ENCODE results near the gene ICA1. TPM values are rescaled to one million over a fixed set of nuclear protein-coding genes. Genes with fewer than 3 reads are reported as not detected.
A peak's percentile ranks its signal among the peaks of the same experiment; 100 is the strongest.

ICA1 gene
- polyA plus RNA-seq, 1 donor (not counting 4 experiments of a cell fraction or from before 2014, with no cell fraction given), result 1.9 TPM

GRCh38 chr7:8190119-8190895 is 71.7 kb downstream of the ICA1 start:
- DNase-seq (ENCODE audit: low read depth, low spot score), result no peak
- no peaks in the 10 kb centered on the region for H3K36me3 ChIP-seq (ENCODE audit: control insufficient read depth in 2 of 2, extremely low read depth in 1 of 2, insufficient read depth in 2 of 2, low read length in 2 of 2)
- no peaks in the 10 kb centered on the region for H4K20me1 ChIP-seq (ENCODE audit: control insufficient read depth, extremely low read depth, insufficient read depth, low read length)
- H3K9ac ChIP-seq (ENCODE audit: control insufficient read depth, extremely low read depth, insufficient read depth, low read length), result no peak overlapping the region
- peak; percentile 56 for FAIRE-seq
- no peaks in the 10 kb centered on the region for H3K27me3 ChIP-seq (ENCODE audit: control insufficient read depth, extremely low read depth, insufficient read depth, low read length)
- H2AFZ ChIP-seq (ENCODE audit: control insufficient read depth, low read length), result no peak overlapping the region
- no peaks in the 10 kb centered on the region for H3K79me2 ChIP-seq (ENCODE audit: control insufficient read depth, insufficient read depth, low read length)
- H3K9me1 ChIP-seq (ENCODE audit: control insufficient read depth, extremely low read depth, insufficient read depth, low read length), result no peaks in the 10 kb centered on the region
- TF ChIP-seq CTCF (optimal IDR thresholded peaks at IDR 0.05 in 1 of 3, IDR thresholded peaks at IDR 0.05 in 1 of 3, conservative IDR thresholded peaks at IDR 0.05 in 1 of 3; ENCODE audit: extremely low read depth in 1 of 3, insufficient read depth in 2 of 3, low read length in 3 of 3), result peak; percentile 31 to 60 (median 39)
- TF ChIP-seq EZH2 (IDR thresholded peaks at IDR 0.05; ENCODE audit: low read length), result no peak
- dilution Hi-C loops (cut with MboI; ENCODE audit: extremely low pct_ligation_motif_present, low sequenced_read_pairs), result no loop called here
- H3K9me3 ChIP-seq (ENCODE audit: control insufficient read depth, low read depth, low read length), result no peaks in the 10 kb centered on the region
- H3K4me3 ChIP-seq (ENCODE audit: control insufficient read depth in 2 of 3, extremely low read depth in 1 of 3, insufficient read depth in 2 of 3, low read depth in 1 of 3, low read length in 3 of 3), result no peak overlapping the region
- H3K4me2 ChIP-seq (ENCODE audit: control insufficient read depth, extremely low read depth, insufficient read depth, low read depth, low read length), result no peak overlapping the region
- H3K4me1 ChIP-seq (ENCODE audit: control insufficient read depth, extremely low read depth, insufficient read depth, low read length), result no peaks in the 10 kb centered on the region
- no peak overlapping the region for H3K27ac ChIP-seq (ENCODE audit: control insufficient read depth, insufficient read depth, low read length)

GRCh38 chr7:8189625-8190024 is 72.3 kb downstream of the ICA1 start:
- no peaks in the 10 kb centered on the region for H3K79me2 ChIP-seq (ENCODE audit: control insufficient read depth, insufficient read depth, low read length)
- DNase-seq (ENCODE audit: low read depth, low spot score) (no peak), FAIRE-seq (no peak)
- H3K27ac ChIP-seq (ENCODE audit: control insufficient read depth, insufficient read depth, low read length), result no peak overlapping the region
- H3K27me3 ChIP-seq (ENCODE audit: control insufficient read depth, extremely low read depth, insufficient read depth, low read length), result no peaks in the 10 kb centered on the region
- no peak overlapping the region for H3K4me2 ChIP-seq (ENCODE audit: control insufficient read depth, extremely low read depth, insufficient read depth, low read depth, low read length)
- H3K4me1 ChIP-seq (ENCODE audit: control insufficient read depth, extremely low read depth, insufficient read depth, low read length), result no peaks in the 10 kb centered on the region
- no peak overlapping the region for H2AFZ ChIP-seq (ENCODE audit: control insufficient read depth, low read length)
- H4K20me1 ChIP-seq (ENCODE audit: control insufficient read depth, extremely low read depth, insufficient read depth, low read length), result no peaks in the 10 kb centered on the region
- H3K9me3 ChIP-seq (ENCODE audit: control insufficient read depth, low read depth, low read length), result no peaks in the 10 kb centered on the region
- no peaks in the 10 kb centered on the region for H3K36me3 ChIP-seq (ENCODE audit: control insufficient read depth in 2 of 2, extremely low read depth in 1 of 2, insufficient read depth in 2 of 2, low read length in 2 of 2)
- H3K9me1 ChIP-seq (ENCODE audit: control insufficient read depth, extremely low read depth, insufficient read depth, low read length), result no peaks in the 10 kb centered on the region
- no peak overlapping the region for H3K4me3 ChIP-seq (ENCODE audit: control insufficient read depth in 2 of 3, extremely low read depth in 1 of 3, insufficient read depth in 2 of 3, low read depth in 1 of 3, low read length in 3 of 3)
- TF ChIP-seq EZH2 (IDR thresholded peaks at IDR 0.05; ENCODE audit: low read length) (no peak), CTCF (optimal IDR thresholded peaks at IDR 0.05 in 1 of 3, IDR thresholded peaks at IDR 0.05 in 1 of 3, conservative IDR thresholded peaks at IDR 0.05 in 1 of 3; ENCODE audit: extremely low read depth in 1 of 3, insufficient read depth in 2 of 3, low read length in 3 of 3) (no peak)
- dilution Hi-C loops (cut with MboI; ENCODE audit: extremely low pct_ligation_motif_present, low sequenced_read_pairs), result no loop called here
- H3K9ac ChIP-seq (ENCODE audit: control insufficient read depth, extremely low read depth, insufficient read depth, low read length), result no peak overlapping the region

All from keratinocyte (primary cell).